ENCODE measurements around the gene DCST1. TPM values are rescaled to one million over a fixed set of nuclear protein-coding genes. Genes with fewer than 3 reads are reported as not detected.

Gene DCST1
- total RNA-seq, 1 donor from 2014 or later, result not detected

GRCh38 chr1:155052439-155053395 is 19.1 kb downstream of the DCST1 start:
- no peaks in the 10 kb centered on the region for H3K36me3 Mint-ChIP-seq (ENCODE audit: insufficient read depth)
- no peak for DNase-seq (ENCODE audit: low spot score, unreplicated experiment)

GRCh38 chr1:155053531-155054105 is 20.0 kb downstream of the DCST1 start:
- Mint-ChIP-seq H3K27me3 (peaks cover 18% of the 10 kb centered on the region), H3K9me3 (ENCODE audit: low read depth) (no peaks in the 10 kb centered on the region), H3K27ac (no peak overlapping the region), H3K36me3 (ENCODE audit: insufficient read depth) (no peaks in the 10 kb centered on the region), H3K4me3 (ENCODE audit: low read depth) (no peak overlapping the region), H3K4me1 (ENCODE audit: low read depth) (peaks cover 12% of the 10 kb centered on the region)
- no peak for TF ChIP-seq CTCF (IDR thresholded peaks at IDR 0.05; ENCODE audit: unreplicated experiment)
- DNase-seq (ENCODE audit: low spot score, unreplicated experiment), result no peak

More at GRCh38 chr1:155052439-155053395, 19.1 kb downstream of the DCST1 start:
- Mint-ChIP-seq H3K4me1 (ENCODE audit: low read depth) (peaks cover 12% of the 10 kb centered on the region), H3K9me3 (ENCODE audit: low read depth) (no peaks in the 10 kb centered on the region), H3K27me3 (peaks cover 18% of the 10 kb centered on the region), H3K27ac (no peak overlapping the region), H3K4me3 (ENCODE audit: low read depth) (peak overlapping the region; percentile 59)
- TF ChIP-seq CTCF (IDR thresholded peaks at IDR 0.05; ENCODE audit: unreplicated experiment), result no peak

GRCh38 chr1:155057104-155057503 is 23.5 kb downstream of the DCST1 start:
- peaks cover 6% of the 10 kb centered on the region for H3K4me1 Mint-ChIP-seq (ENCODE audit: low read depth)
- peaks cover 11% of the 10 kb centered on the region for H3K27me3 Mint-ChIP-seq
- no peak overlapping the region for H3K4me3 Mint-ChIP-seq (ENCODE audit: low read depth)
- no peak overlapping the region for H3K27ac Mint-ChIP-seq
- TF ChIP-seq CTCF (IDR thresholded peaks at IDR 0.05; ENCODE audit: unreplicated experiment), result no peak
- H3K36me3 Mint-ChIP-seq (ENCODE audit: insufficient read depth), result no peaks in the 10 kb centered on the region
- no peak for DNase-seq (ENCODE audit: low spot score, unreplicated experiment)
- no peaks in the 10 kb centered on the region for H3K9me3 Mint-ChIP-seq (ENCODE audit: low read depth)

GRCh38 chr1:155057788-155058211 is 24.2 kb downstream of the DCST1 start:
- H3K4me3 Mint-ChIP-seq (ENCODE audit: low read depth), result no peak overlapping the region
- H3K36me3 Mint-ChIP-seq (ENCODE audit: insufficient read depth), result no peaks in the 10 kb centered on the region
- DNase-seq (ENCODE audit: low spot score, unreplicated experiment), result no peak
- peaks cover 7% of the 10 kb centered on the region for H3K27me3 Mint-ChIP-seq
- H3K27ac Mint-ChIP-seq, result no peak overlapping the region
- peaks cover 8% of the 10 kb centered on the region for H3K4me1 Mint-ChIP-seq (ENCODE audit: low read depth)
- peak; percentile 25 for TF ChIP-seq CTCF (IDR thresholded peaks at IDR 0.05; ENCODE audit: unreplicated experiment)
- H3K9me3 Mint-ChIP-seq (ENCODE audit: low read depth), result no peaks in the 10 kb centered on the region

GRCh38 chr1:155060736-155061135 is 27.1 kb downstream of the DCST1 start:
- H3K4me1 Mint-ChIP-seq (ENCODE audit: low read depth), result peaks cover 21% of the 10 kb centered on the region
- H3K4me3 Mint-ChIP-seq (ENCODE audit: low read depth), result no peak overlapping the region
- no peak overlapping the region for H3K27ac Mint-ChIP-seq
- no peak for TF ChIP-seq CTCF (IDR thresholded peaks at IDR 0.05; ENCODE audit: unreplicated experiment)
- peaks cover 1% of the 10 kb centered on the region for H3K36me3 Mint-ChIP-seq (ENCODE audit: insufficient read depth)
- H3K9me3 Mint-ChIP-seq (ENCODE audit: low read depth), result no peaks in the 10 kb centered on the region
- no peak for DNase-seq (ENCODE audit: low spot score, unreplicated experiment)
- H3K27me3 Mint-ChIP-seq, result peaks cover 3% of the 10 kb centered on the region
